ENCODE measurements around the gene ZNF93. TPM values are rescaled to one million over a fixed set of nuclear protein-coding genes. Genes with fewer than 3 reads are reported as not detected.
"Not testable (repeated sequence)": the region's sequence is repeated elsewhere in the genome, so short reads cannot be mapped to it uniquely, and the experiment has no call there.

ZNF93 gene
- total RNA-seq, 1 donor from 2014 or later, result 15.8 TPM

GRCh38 chr19:19892055-19892941 is 8.4 kb upstream of the ZNF93 start:
- not testable (repeated sequence) for H3K4me3 Mint-ChIP-seq (ENCODE audit: unreplicated experiment); FAIRE-seq; H3K4me3 ChIP-seq (ENCODE audit: insufficient read depth, low read depth, low read length); H3K27me3 Mint-ChIP-seq (ENCODE audit: low read depth, unreplicated experiment); H3K4me1 Mint-ChIP-seq (ENCODE audit: low read depth, unreplicated experiment); H2AFZ ChIP-seq (ENCODE audit: low read depth, low read length); H3K36me3 ChIP-seq (ENCODE audit: insufficient read depth, low read length); H3K4me1 ChIP-seq (ENCODE audit: insufficient read depth, low read length); H3K27ac ChIP-seq (ENCODE audit: low read depth, low read length); H4K20me1 ChIP-seq (ENCODE audit: insufficient read depth, low read length); DNase-seq (ENCODE audit: low read depth); H3K4me2 ChIP-seq (ENCODE audit: low read length); H3K27ac Mint-ChIP-seq (ENCODE audit: unreplicated experiment); H3K9ac ChIP-seq (ENCODE audit: low read length); H3K27me3 ChIP-seq (ENCODE audit: insufficient read depth, low read length); H3K79me2 ChIP-seq (ENCODE audit: insufficient read depth, low read length)
- H3K9me3 ChIP-seq (ENCODE audit: insufficient read depth, low read depth, low read length), result peaks cover 39% of the 10 kb centered on the region
- H3K36me3 Mint-ChIP-seq (ENCODE audit: low read depth, unreplicated experiment), result peaks cover 66% of the 10 kb centered on the region
- peaks cover 72% of the 10 kb centered on the region for H3K9me3 Mint-ChIP-seq (ENCODE audit: unreplicated experiment)

GRCh38 chr19:19900139-19900728 is 512 bp upstream of the ZNF93 start:
- Histone ChIP-seq H3K27me3 (ENCODE audit: insufficient read depth, low read length) (no peaks in the 10 kb centered on the region), H3K9me3 (ENCODE audit: insufficient read depth, low read depth, low read length) (peaks cover 17% of the 10 kb centered on the region), H2AFZ (ENCODE audit: low read depth, low read length) (peak overlapping the region; percentile 70), H3K79me2 (ENCODE audit: insufficient read depth, low read length) (peaks cover 35% of the 10 kb centered on the region), H4K20me1 (ENCODE audit: insufficient read depth, low read length) (peaks cover 10% of the 10 kb centered on the region), H3K4me3 (ENCODE audit: insufficient read depth, low read depth, low read length) (peak overlapping the region; percentile 77), H3K4me1 (ENCODE audit: insufficient read depth, low read length) (no peaks in the 10 kb centered on the region), H3K9ac (ENCODE audit: low read length) (peak overlapping the region; percentile 86), H3K36me3 (ENCODE audit: insufficient read depth, low read length) (peaks cover 4% of the 10 kb centered on the region), H3K4me2 (ENCODE audit: low read length) (peak overlapping the region; percentile 79), H3K27ac (ENCODE audit: low read depth, low read length) (peak overlapping the region; percentile 35)
- DNase-seq (ENCODE audit: low read depth), result peak; percentile 88
- peaks cover 16% of the 10 kb centered on the region for H3K4me1 Mint-ChIP-seq (ENCODE audit: low read depth, unreplicated experiment)
- peaks cover 39% of the 10 kb centered on the region for H3K9me3 Mint-ChIP-seq (ENCODE audit: unreplicated experiment)
- FAIRE-seq, result peak; percentile 63
- TF ChIP-seq EZH2 (IDR thresholded peaks at IDR 0.05; ENCODE audit: insufficient read depth, low read length), result no peak
- TF ChIP-seq, protein P1, sequence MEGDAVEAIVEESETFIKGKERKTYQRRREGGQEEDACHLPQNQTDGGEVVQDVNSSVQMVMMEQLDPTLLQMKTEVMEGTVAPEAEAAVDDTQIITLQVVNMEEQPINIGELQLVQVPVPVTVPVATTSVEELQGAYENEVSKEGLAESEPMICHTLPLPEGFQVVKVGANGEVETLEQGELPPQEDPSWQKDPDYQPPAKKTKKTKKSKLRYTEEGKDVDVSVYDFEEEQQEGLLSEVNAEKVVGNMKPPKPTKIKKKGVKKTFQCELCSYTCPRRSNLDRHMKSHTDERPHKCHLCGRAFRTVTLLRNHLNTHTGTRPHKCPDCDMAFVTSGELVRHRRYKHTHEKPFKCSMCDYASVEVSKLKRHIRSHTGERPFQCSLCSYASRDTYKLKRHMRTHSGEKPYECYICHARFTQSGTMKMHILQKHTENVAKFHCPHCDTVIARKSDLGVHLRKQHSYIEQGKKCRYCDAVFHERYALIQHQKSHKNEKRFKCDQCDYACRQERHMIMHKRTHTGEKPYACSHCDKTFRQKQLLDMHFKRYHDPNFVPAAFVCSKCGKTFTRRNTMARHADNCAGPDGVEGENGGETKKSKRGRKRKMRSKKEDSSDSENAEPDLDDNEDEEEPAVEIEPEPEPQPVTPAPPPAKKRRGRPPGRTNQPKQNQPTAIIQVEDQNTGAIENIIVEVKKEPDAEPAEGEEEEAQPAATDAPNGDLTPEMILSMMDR (IDR thresholded peaks at IDR 0.05; ENCODE audit: insufficient read depth, low read depth, low read length), result no peak
- peak overlapping the region; percentile 96 for H3K4me3 Mint-ChIP-seq (ENCODE audit: unreplicated experiment)
- peaks cover 27% of the 10 kb centered on the region for H3K36me3 Mint-ChIP-seq (ENCODE audit: low read depth, unreplicated experiment)
- peak overlapping the region; percentile 97 for H3K27ac Mint-ChIP-seq (ENCODE audit: unreplicated experiment)
- no peaks in the 10 kb centered on the region for H3K27me3 Mint-ChIP-seq (ENCODE audit: low read depth, unreplicated experiment)

DNA sequence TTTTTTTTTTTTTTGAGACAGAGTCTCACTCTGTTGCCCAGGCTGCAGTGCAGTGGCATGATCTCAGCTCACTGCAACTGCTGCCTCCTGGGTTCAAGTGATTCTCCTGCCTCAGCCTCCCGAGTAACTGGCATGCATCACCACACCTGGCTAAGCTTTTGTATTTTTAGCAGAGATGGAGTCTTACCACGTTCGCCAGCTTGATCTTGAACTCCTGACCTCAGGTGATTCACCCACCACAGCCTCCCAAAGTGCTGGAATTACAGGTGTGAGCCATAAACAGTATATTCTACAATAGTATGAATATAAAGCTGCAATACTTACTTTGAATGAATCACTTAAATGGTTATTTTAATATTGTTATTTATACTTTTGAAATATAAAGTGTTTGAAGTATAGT is 6.8 kb downstream of the ZNF93 start:
- H3K9ac ChIP-seq (ENCODE audit: low read length); H3K27ac ChIP-seq (ENCODE audit: low read depth, low read length); H2AFZ ChIP-seq (ENCODE audit: low read depth, low read length); H3K36me3 ChIP-seq (ENCODE audit: insufficient read depth, low read length); FAIRE-seq; H3K4me1 ChIP-seq (ENCODE audit: insufficient read depth, low read length); H3K4me3 ChIP-seq (ENCODE audit: insufficient read depth, low read depth, low read length); H3K9me3 ChIP-seq (ENCODE audit: insufficient read depth, low read depth, low read length); H3K27ac Mint-ChIP-seq (ENCODE audit: unreplicated experiment); H3K27me3 Mint-ChIP-seq (ENCODE audit: low read depth, unreplicated experiment); H3K4me2 ChIP-seq (ENCODE audit: low read length); H3K9me3 Mint-ChIP-seq (ENCODE audit: unreplicated experiment); H3K27me3 ChIP-seq (ENCODE audit: insufficient read depth, low read length); H3K4me3 Mint-ChIP-seq (ENCODE audit: unreplicated experiment): not testable (repeated sequence)
- peak; percentile 5 for DNase-seq (ENCODE audit: low read depth)
- Histone ChIP-seq H3K79me2 (ENCODE audit: insufficient read depth, low read length) (peaks cover 97% of the 10 kb centered on the region), H4K20me1 (ENCODE audit: insufficient read depth, low read length) (peaks cover 36% of the 10 kb centered on the region)
- peaks cover 18% of the 10 kb centered on the region for H3K36me3 Mint-ChIP-seq (ENCODE audit: low read depth, unreplicated experiment)
- H3K4me1 Mint-ChIP-seq (ENCODE audit: low read depth, unreplicated experiment), result peaks cover 24% of the 10 kb centered on the region

Data from astrocyte (in vitro differentiated cells and primary cell).